ENCODE results near the gene GDI2. TPM values are rescaled to one million over a fixed set of nuclear protein-coding genes. Genes with fewer than 3 reads are reported as not detected.
"Not testable (repeated sequence)": the region's sequence is repeated elsewhere in the genome, so short reads cannot be mapped to it uniquely, and the experiment has no call there.

GDI2 gene
- total RNA-seq, 1 donor from 2014 or later: 254 TPM

- peak; percentile 79 for DNase-seq (ENCODE audit: low spot score)
- Mint-ChIP-seq H3K9me3 (ENCODE audit: low read depth) (no peaks in the 10 kb centered on the region), H3K4me3 (ENCODE audit: unreplicated experiment) (no peak overlapping the region), H3K4me1 (ENCODE audit: low read depth) (no peaks in the 10 kb centered on the region), H3K27ac (ENCODE audit: unreplicated experiment) (no peak overlapping the region), H3K27me3 (ENCODE audit: low read depth) (no peaks in the 10 kb centered on the region), H3K36me3 (ENCODE audit: low read depth) (no peaks in the 10 kb centered on the region)
- no peak for TF ChIP-seq CTCF (IDR thresholded peaks at IDR 0.05)
These were observed 14.6 kb upstream of the GDI2 start for GRCh38 chr10:5827841-5828240.

- not testable (repeated sequence) for H3K27me3 Mint-ChIP-seq (ENCODE audit: low read depth); H3K9me3 Mint-ChIP-seq (ENCODE audit: low read depth); H3K27ac Mint-ChIP-seq (ENCODE audit: unreplicated experiment); DNase-seq (ENCODE audit: low spot score); H3K4me1 Mint-ChIP-seq (ENCODE audit: low read depth); H3K4me3 Mint-ChIP-seq (ENCODE audit: unreplicated experiment); H3K36me3 Mint-ChIP-seq (ENCODE audit: low read depth)
These were observed 13.3 kb upstream of the GDI2 start for GRCh38 chr10:5826511-5826910.

- DNase-seq (ENCODE audit: low spot score): peak; percentile 52
- no peaks in the 10 kb centered on the region for H3K9me3 Mint-ChIP-seq (ENCODE audit: low read depth)
- no peaks in the 10 kb centered on the region for H3K36me3 Mint-ChIP-seq (ENCODE audit: low read depth)
- H3K27me3 Mint-ChIP-seq (ENCODE audit: low read depth): no peaks in the 10 kb centered on the region
- H3K4me1 Mint-ChIP-seq (ENCODE audit: low read depth): peaks cover 9% of the 10 kb centered on the region
- H3K27ac Mint-ChIP-seq (ENCODE audit: unreplicated experiment): no peak overlapping the region
- no peak overlapping the region for H3K4me3 Mint-ChIP-seq (ENCODE audit: unreplicated experiment)
- TF ChIP-seq CTCF (IDR thresholded peaks at IDR 0.05): no peak
These were observed 5.7 kb upstream of the GDI2 start for GRCh38 chr10:5818894-5819293.

GRCh38 chr10:5818048-5818331 is 4.8 kb upstream of the GDI2 start:
- no peak overlapping the region for H3K4me3 Mint-ChIP-seq (ENCODE audit: unreplicated experiment)
- H3K9me3 Mint-ChIP-seq (ENCODE audit: low read depth): no peaks in the 10 kb centered on the region
- TF ChIP-seq CTCF (IDR thresholded peaks at IDR 0.05): no peak
- H3K27me3 Mint-ChIP-seq (ENCODE audit: low read depth): no peaks in the 10 kb centered on the region
- no peak overlapping the region for H3K27ac Mint-ChIP-seq (ENCODE audit: unreplicated experiment)
- peak; percentile 15 for DNase-seq (ENCODE audit: low spot score)
- H3K36me3 Mint-ChIP-seq (ENCODE audit: low read depth): no peaks in the 10 kb centered on the region
- H3K4me1 Mint-ChIP-seq (ENCODE audit: low read depth): peaks cover 9% of the 10 kb centered on the region

GRCh38 chr10:5817322-5818047 is 4.3 kb upstream of the GDI2 start:
- Mint-ChIP-seq H3K9me3 (ENCODE audit: low read depth) (no peaks in the 10 kb centered on the region), H3K36me3 (ENCODE audit: low read depth) (no peaks in the 10 kb centered on the region), H3K27ac (ENCODE audit: unreplicated experiment) (no peak overlapping the region), H3K27me3 (ENCODE audit: low read depth) (no peaks in the 10 kb centered on the region), H3K4me3 (ENCODE audit: unreplicated experiment) (no peak overlapping the region), H3K4me1 (ENCODE audit: low read depth) (peaks cover 9% of the 10 kb centered on the region)
- DNase-seq (ENCODE audit: low spot score): no peak
- TF ChIP-seq CTCF (IDR thresholded peaks at IDR 0.05): no peak

GRCh38 chr10:5816170-5816569 is 2.9 kb upstream of the GDI2 start:
- no peak for DNase-seq (ENCODE audit: low spot score)
- no peaks in the 10 kb centered on the region for H3K36me3 Mint-ChIP-seq (ENCODE audit: low read depth)
- H3K4me3 Mint-ChIP-seq (ENCODE audit: unreplicated experiment): no peak overlapping the region
- H3K9me3 Mint-ChIP-seq (ENCODE audit: low read depth): no peaks in the 10 kb centered on the region
- no peak overlapping the region for H3K27ac Mint-ChIP-seq (ENCODE audit: unreplicated experiment)
- peaks cover 16% of the 10 kb centered on the region for H3K4me1 Mint-ChIP-seq (ENCODE audit: low read depth)
- no peak for TF ChIP-seq CTCF (IDR thresholded peaks at IDR 0.05)
- no peaks in the 10 kb centered on the region for H3K27me3 Mint-ChIP-seq (ENCODE audit: low read depth)
